ENCODE data around the gene ALOX5AP. TPM values are rescaled to one million over a fixed set of nuclear protein-coding genes. Genes with fewer than 3 reads are reported as not detected.

The ALOX5AP gene
- polyA plus RNA-seq, 2 of the 4 experiments (the other 2 are of a cell fraction): 2.3 to 2.8 TPM

DNA sequence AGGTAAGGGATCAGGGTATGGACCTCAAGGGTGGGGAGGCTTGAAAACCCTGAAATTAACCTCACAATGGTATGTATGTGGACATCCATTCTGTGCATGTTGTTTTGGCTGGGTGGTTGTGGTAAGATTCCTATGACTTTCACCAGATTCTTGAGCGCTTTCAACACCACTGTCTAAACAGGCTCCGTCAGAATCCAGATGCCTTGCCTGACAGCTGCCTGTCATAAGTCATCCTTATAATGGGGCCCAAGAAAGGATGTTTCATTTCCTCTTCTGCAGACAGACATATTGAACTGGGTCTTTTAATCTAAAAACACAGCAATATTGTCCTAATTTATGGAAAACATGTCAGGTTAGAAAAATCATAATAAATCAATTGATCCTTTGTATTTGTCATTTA is 41.3 kb downstream of the ALOX5AP start:
- DNase-seq (ENCODE audit: low read depth in 1 of 2, low spot score in 1 of 2): no peak
- ATAC-seq: no peak
- ChIA-PET CTCF (no interaction called here), POLR2A (no interaction called here)
- WGBS (ENCODE audit: missing lambda C conversion rate): 84% methylated on average over 2 of the region's 2 CpGs
- no peak for TF ChIP-seq ZSCAN20 (CRISPR knock-in tag; IDR thresholded peaks at IDR 0.05)
- no peak for TF ChIP-seq CEBPB (IDR thresholded peaks at IDR 0.05)
- TF ChIP-seq RAD21 (conservative IDR thresholded peaks at IDR 0.05 in 1 of 2, IDR thresholded peaks at IDR 0.05 in 1 of 2): no peak
- no peak for TF ChIP-seq ZNF302 (CRISPR knock-in tag; IDR thresholded peaks at IDR 0.05)
- TF ChIP-seq, protein P1, sequence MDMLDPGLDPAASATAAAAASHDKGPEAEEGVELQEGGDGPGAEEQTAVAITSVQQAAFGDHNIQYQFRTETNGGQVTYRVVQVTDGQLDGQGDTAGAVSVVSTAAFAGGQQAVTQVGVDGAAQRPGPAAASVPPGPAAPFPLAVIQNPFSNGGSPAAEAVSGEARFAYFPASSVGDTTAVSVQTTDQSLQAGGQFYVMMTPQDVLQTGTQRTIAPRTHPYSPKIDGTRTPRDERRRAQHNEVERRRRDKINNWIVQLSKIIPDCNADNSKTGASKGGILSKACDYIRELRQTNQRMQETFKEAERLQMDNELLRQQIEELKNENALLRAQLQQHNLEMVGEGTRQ (IDR thresholded peaks at IDR 0.05): no peak
- TF ChIP-seq CTCF (IDR thresholded peaks at IDR 0.05): no peak
- TF ChIP-seq FOSL2 (IDR thresholded peaks at IDR 0.05): no peak
- TF ChIP-seq FOSL2 (CRISPR knock-in tag; IDR thresholded peaks at IDR 0.05): no peak
- TF ChIP-seq PHF8 (IDR thresholded peaks at IDR 0.05; ENCODE audit: borderline replicate concordance, low read depth): no peak
- TF ChIP-seq ZC3H11A (IDR thresholded peaks at IDR 0.05): no peak
- no peak for TF ChIP-seq BHLHE40 (IDR thresholded peaks at IDR 0.05; ENCODE audit: low read depth, low read length)
- no peak for TF ChIP-seq HOXB5 (CRISPR knock-in tag; IDR thresholded peaks at IDR 0.05)
- no peak for TF ChIP-seq MAZ (IDR thresholded peaks at IDR 0.05; ENCODE audit: borderline replicate concordance, low read depth, low read length)
- no peak for TF ChIP-seq EHMT2 (IDR thresholded peaks at IDR 0.05; ENCODE audit: low read depth)
- no peaks in the 10 kb centered on the region for H3K4me1 ChIP-seq
- H3K27ac ChIP-seq: no peak overlapping the region
- no peak for FAIRE-seq
- no peaks in the 10 kb centered on the region for H3K9me3 ChIP-seq
- H3K4me2 ChIP-seq: no peak overlapping the region
- no peak overlapping the region for H3K4me3 ChIP-seq

DNA sequence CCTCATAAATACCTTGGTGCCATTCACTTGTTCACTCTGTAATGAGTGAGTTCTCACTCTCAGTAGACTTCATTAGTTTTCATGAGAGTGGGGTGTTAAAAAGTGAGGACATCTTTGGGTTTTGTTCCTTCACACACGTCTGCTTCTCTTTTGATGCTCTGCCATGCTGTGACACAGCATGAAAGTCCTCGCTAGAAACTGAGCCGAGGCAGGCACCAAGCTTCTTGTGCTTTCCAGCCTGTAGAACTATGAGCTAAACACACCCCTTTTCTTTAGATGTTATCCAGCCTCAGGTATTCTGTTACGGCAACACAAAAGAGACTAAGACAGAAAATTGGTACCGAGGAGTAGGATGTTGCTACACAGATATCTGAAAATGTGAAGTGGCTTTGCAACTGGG is 43.7 kb downstream of the ALOX5AP start:
- Histone ChIP-seq H3K4me1 (no peaks in the 10 kb centered on the region), H3K27ac (no peak overlapping the region), H3K4me2 (no peak overlapping the region), H3K4me3 (no peak overlapping the region), H3K9me3 (no peaks in the 10 kb centered on the region)
- ChIA-PET POLR2A (no interaction called here), CTCF (interaction anchor here (1.5 kb wide), 1 partner anchor 32 kb away, joined by 3 read pairs; no protein-coding TSS in a partner anchor)
- TF ChIP-seq SREBF2 (IDR thresholded peaks at IDR 0.05): no peak
- no peak for TF ChIP-seq JUNB (IDR thresholded peaks at IDR 0.05)
- TF ChIP-seq RAD21 (conservative IDR thresholded peaks at IDR 0.05 in 1 of 2, IDR thresholded peaks at IDR 0.05 in 1 of 2): no peak
- TF ChIP-seq HOXB13 (CRISPR knock-in tag; IDR thresholded peaks at IDR 0.05; ENCODE audit: low read depth): no peak
- TF ChIP-seq FOSL2 (IDR thresholded peaks at IDR 0.05): no peak
- TF ChIP-seq FOSL2 (CRISPR knock-in tag; IDR thresholded peaks at IDR 0.05): no peak
- no peak for TF ChIP-seq FOSB (CRISPR knock-in tag; IDR thresholded peaks at IDR 0.05)
- TF ChIP-seq PHF8 (IDR thresholded peaks at IDR 0.05; ENCODE audit: borderline replicate concordance, low read depth): no peak
- TF ChIP-seq CTCF (IDR thresholded peaks at IDR 0.05): no peak
- TF ChIP-seq CBX8 (IDR thresholded peaks at IDR 0.05): no peak
- no peak for TF ChIP-seq ELK1 (IDR thresholded peaks at IDR 0.05; ENCODE audit: low read depth, low read length)
- no peak for TF ChIP-seq NPAS2 (CRISPR knock-in tag; IDR thresholded peaks at IDR 0.05; ENCODE audit: borderline replicate concordance)
- TF ChIP-seq FOXS1 (CRISPR knock-in tag; IDR thresholded peaks at IDR 0.05): no peak
- TF ChIP-seq ZNF302 (CRISPR knock-in tag; IDR thresholded peaks at IDR 0.05): no peak
- no peak for TF ChIP-seq SMC3 (IDR thresholded peaks at IDR 0.05)
- no peak for TF ChIP-seq TP53 (CRISPR knock-in tag; IDR thresholded peaks at IDR 0.05)
- no peak for TF ChIP-seq ZC3H11A (IDR thresholded peaks at IDR 0.05)
- no peak for TF ChIP-seq RCOR1 (IDR thresholded peaks at IDR 0.05; ENCODE audit: low read depth, low read length)
- no peak for TF ChIP-seq NFE2L2 (conservative IDR thresholded peaks at IDR 0.05; ENCODE audit: low read length)
- no peak for TF ChIP-seq ZSCAN20 (CRISPR knock-in tag; IDR thresholded peaks at IDR 0.05)
- FAIRE-seq (no peak), DNase-seq (ENCODE audit: low read depth in 1 of 2, low spot score in 1 of 2) (no peak), ATAC-seq (no peak)
- WGBS (ENCODE audit: missing lambda C conversion rate): 57% methylated on average over 5 of the region's 5 CpGs

Measured in A549 (cell line).